K562 treated with DMSO at 1 percent for 4 hours (cell line): ENCODE measurements around the gene CACNG1. TPM values are rescaled to one million over a fixed set of nuclear protein-coding genes. Genes with fewer than 3 reads are reported as not detected.

Experiments
- total RNA-seq: library from RNA; unstranded; fragments of 300-600 nt; gene quantifications from 2 replicates; pipeline ENCODE4 v1.2.3, GENCODE V29; 2022; ENCODE audit not compliant: insufficient read depth

The CACNG1 gene
- not detected in 2 replicates for total RNA-seq

GRCh38 chr17:67044016-67044772, at the start of gene CACNG1:
Gene CACNG1 (plus strand): TSS chr17:67044554. CDS start chr17:67044661, 107 bp downstream.

Other genes starting within 250 kb of the CACNG1 start
- gene CACNG5, start 209.4 kb upstream of the CACNG1 start, total RNA-seq, result not detected in 2 replicates
- gene CACNG4, start 79.8 kb upstream of the CACNG1 start, total RNA-seq, result not detected in 2 replicates
- 2.7 and 4.1 TPM in 2 replicates for gene HELZ, start 200.6 kb downstream of the CACNG1 start, total RNA-seq